ENCODE data around the gene PEX11G.
A peak's percentile ranks its signal among the peaks of the same experiment; 100 is the strongest.

DNA sequence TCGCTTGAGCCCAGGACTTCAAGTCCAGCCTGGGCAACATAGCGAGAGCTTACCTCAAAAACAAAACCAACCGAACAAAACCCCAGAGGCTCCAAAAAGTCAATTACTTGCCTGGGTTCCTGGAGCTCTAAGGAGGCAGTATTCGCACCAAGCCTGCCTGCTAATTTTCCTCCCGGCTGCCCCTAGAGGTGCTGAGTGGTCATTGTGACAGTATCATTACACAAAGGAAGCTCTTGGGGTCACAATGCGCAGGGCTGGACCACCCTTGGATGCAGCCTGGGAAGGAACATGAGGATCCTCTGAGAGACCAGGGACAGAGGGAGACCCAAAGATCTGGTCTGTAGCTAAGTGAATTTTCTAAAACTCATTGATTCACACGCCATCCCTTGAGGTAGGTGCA is 8.5 kb upstream of the PEX11G start:
- TF ChIP-seq, protein P1, sequence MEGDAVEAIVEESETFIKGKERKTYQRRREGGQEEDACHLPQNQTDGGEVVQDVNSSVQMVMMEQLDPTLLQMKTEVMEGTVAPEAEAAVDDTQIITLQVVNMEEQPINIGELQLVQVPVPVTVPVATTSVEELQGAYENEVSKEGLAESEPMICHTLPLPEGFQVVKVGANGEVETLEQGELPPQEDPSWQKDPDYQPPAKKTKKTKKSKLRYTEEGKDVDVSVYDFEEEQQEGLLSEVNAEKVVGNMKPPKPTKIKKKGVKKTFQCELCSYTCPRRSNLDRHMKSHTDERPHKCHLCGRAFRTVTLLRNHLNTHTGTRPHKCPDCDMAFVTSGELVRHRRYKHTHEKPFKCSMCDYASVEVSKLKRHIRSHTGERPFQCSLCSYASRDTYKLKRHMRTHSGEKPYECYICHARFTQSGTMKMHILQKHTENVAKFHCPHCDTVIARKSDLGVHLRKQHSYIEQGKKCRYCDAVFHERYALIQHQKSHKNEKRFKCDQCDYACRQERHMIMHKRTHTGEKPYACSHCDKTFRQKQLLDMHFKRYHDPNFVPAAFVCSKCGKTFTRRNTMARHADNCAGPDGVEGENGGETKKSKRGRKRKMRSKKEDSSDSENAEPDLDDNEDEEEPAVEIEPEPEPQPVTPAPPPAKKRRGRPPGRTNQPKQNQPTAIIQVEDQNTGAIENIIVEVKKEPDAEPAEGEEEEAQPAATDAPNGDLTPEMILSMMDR (IDR thresholded peaks at IDR 0.05; ENCODE audit: low read depth, low read length), result peak; percentile 66
- no peak for TF ChIP-seq POLR2A (IDR thresholded peaks at IDR 0.05; ENCODE audit: extremely low read depth, insufficient read length)
- TF ChIP-seq, protein P2, sequence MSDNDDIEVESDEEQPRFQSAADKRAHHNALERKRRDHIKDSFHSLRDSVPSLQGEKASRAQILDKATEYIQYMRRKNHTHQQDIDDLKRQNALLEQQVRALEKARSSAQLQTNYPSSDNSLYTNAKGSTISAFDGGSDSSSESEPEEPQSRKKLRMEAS (IDR thresholded peaks at IDR 0.05; ENCODE audit: low read depth, low read length), result no peak
